Dermis microvascular lymphatic vessel endothelial cell (primary cell): ENCODE results near the gene TRIM34. TPM values are rescaled to one million over a fixed set of nuclear protein-coding genes. Genes with fewer than 3 reads are reported as not detected.
"Not testable (repeated sequence)": the region's sequence is repeated elsewhere in the genome, so short reads cannot be mapped to it uniquely, and the experiment has no call there.

Experiments
- DNase-seq, 2 donors: peaks; one replicate each; pipeline versions ENCODE4 v3.0.0 to v3.0.0-alpha.2; 2010; ENCODE audit warnings: low read depth in 2 of 2
- total RNA-seq: library from RNA; depleted of rRNA; stranded (reverse); fragments of >200 nt; gene quantifications from 2 replicates; pipeline ENCODE4 v1.2.1, GENCODE V29; 2014

TRIM34 gene, protein sequence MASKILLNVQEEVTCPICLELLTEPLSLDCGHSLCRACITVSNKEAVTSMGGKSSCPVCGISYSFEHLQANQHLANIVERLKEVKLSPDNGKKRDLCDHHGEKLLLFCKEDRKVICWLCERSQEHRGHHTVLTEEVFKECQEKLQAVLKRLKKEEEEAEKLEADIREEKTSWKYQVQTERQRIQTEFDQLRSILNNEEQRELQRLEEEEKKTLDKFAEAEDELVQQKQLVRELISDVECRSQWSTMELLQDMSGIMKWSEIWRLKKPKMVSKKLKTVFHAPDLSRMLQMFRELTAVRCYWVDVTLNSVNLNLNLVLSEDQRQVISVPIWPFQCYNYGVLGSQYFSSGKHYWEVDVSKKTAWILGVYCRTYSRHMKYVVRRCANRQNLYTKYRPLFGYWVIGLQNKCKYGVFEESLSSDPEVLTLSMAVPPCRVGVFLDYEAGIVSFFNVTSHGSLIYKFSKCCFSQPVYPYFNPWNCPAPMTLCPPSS
- 8.0 and 8.1 TPM in 2 replicates for total RNA-seq

DNA sequence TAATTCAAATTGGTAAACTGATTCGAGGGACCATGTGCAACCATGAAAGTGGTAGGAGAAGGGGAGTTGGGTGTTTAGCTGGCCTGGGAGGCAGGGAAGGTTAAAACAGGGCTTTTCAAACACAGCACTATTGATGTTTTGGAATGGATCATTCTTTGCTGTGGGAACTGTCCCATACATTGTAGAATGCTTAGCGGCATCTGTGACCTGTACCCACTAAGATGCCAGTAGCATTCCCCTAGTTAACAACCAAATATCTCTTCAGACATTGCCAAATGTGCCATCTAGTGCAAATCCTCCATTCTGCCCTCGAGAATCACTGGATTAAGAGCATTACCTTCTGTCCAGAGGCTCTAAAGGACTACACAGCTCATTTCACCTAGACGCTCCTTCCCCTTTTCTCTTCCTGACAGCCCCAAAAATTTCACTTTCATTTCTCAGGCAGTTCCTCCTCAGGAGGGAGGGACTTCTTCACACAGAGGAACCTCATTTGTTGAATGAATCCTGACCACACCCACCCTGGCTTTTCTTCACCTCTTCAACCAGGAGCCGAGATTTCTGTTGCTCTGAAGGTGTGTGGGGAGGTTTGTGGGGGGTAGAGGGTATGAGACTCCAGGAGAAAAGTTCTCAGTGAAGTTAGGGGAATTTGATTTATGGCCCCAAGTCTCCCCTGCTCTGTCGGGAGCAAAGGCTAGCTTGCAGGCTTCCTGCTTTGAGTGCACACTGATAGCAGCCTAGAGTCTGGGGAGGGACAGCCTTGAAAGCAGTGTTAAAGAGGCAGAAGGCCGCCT lies at the start of gene TRIM34:
Gene TRIM34, plus strand, starts transcription at position 513 of the 791 bp plus-strand sequence. CDS start 7,331 bp downstream, outside the sequence.
- peak; percentile 21 to 89 for DNase-seq

GRCh38 chr11:5575152-5575551 lies 49.6 kb upstream of the TRIM34 start:
- no peak for DNase-seq

DNA sequence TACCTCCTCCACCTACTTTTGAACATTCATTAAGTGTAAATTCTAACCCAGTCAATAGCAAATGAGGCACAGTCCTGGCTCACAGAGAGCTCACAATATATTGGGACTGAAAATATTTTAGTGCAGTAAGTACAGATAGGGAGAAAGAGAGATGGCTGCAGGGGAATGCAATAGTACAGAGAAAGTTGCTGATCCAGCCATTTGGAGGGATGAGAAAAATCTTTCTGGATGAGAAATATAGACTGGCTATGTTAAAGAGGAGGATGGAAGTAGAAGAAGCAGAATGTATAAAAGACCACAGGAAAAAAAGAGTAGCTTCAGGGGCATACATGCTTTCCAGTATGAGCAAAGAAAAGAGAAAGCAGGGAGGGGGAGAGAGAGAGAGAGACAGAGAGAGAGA lies 47.7 kb upstream of the TRIM34 start:
- DNase-seq, result no peak

- no peak for DNase-seq
Observed at GRCh38 chr11:5580577-5580976, 44.2 kb upstream of the TRIM34 start, which contains the start of gene OR52B6. Gene OR52B6 (plus strand): TSS chr11:5580877. CDS start chr11:5580877, 0 bp downstream.

DNA sequence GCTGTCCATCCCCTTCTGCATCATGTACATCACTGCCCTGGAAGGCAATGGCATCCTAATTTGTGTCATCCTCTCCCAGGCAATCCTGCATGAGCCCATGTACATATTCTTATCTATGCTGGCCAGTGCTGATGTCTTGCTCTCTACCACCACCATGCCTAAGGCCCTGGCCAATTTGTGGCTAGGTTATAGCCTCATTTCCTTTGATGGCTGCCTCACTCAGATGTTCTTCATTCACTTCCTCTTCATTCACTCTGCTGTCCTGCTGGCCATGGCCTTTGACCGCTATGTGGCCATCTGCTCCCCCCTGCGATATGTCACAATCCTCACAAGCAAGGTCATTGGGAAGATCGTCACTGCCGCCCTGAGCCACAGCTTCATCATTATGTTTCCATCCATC lies 43.8 kb upstream of the TRIM34 start:
- no peak for DNase-seq

GRCh38 chr11:5584458-5584857 lies 40.3 kb upstream of the TRIM34 start:
- not testable (repeated sequence) for DNase-seq

- not testable (repeated sequence) for DNase-seq
Observed at GRCh38 chr11:5589906-5590305, 34.9 kb upstream of the TRIM34 start.

DNA sequence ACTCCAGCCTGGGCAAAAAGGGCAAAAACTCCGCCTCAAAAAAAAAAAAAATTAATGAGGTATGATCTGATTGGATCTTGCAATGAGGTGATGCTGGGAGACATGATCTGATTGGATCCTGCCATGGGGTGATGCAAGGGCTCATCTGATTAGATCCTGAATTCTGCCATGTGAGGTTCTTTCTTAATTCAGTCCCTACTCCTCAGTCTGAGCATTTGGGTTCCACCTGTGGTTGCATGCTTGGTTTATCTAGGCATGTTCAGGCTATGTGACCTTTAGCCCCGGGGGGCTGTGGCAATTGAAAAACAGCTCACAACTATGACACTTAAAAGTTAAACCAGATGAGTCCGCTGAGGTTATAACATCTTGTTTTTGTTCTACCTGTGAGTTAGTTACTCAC lies 33.2 kb upstream of the TRIM34 start:
- DNase-seq, result no peak

DNA sequence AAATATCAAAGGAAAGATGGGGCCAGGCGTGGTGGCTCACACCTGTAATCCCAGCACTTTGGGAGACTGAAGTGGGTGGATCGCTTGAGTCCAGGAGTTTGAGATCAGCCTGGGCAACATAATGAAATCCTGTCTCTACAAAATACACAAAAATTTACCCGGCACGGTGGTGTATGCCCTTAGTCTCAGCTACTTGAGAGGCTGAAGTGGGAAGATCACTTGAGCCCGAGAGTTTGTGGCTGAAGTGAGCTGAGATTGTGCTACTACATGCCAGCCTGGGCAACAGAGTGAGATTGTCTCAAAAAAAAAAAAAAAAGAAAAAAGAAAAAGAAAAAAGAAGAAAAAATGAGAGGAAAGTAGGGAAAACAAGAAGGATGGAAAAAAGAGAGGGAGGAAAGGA lies 32.2 kb upstream of the TRIM34 start:
- no peak for DNase-seq

DNA sequence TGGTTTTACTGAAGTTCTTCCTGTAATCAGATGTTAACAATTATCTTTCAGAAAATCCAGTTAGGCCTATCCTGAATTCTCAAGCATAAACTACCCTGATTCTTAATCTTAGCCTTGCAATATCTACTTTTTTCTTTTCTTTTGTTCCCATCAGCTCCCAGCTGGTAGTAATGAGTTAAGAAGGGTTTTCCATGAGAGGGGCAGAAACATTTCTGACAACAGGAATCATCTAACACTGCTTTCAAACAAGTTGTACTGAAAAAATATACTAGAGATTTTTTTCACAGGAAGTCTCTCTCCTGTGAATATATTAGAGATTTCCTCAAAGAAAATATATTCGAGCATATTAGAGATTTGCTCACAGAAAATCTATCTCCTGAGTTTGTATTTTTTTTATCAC lies 31.7 kb upstream of the TRIM34 start:
- DNase-seq, result no peak

DNA sequence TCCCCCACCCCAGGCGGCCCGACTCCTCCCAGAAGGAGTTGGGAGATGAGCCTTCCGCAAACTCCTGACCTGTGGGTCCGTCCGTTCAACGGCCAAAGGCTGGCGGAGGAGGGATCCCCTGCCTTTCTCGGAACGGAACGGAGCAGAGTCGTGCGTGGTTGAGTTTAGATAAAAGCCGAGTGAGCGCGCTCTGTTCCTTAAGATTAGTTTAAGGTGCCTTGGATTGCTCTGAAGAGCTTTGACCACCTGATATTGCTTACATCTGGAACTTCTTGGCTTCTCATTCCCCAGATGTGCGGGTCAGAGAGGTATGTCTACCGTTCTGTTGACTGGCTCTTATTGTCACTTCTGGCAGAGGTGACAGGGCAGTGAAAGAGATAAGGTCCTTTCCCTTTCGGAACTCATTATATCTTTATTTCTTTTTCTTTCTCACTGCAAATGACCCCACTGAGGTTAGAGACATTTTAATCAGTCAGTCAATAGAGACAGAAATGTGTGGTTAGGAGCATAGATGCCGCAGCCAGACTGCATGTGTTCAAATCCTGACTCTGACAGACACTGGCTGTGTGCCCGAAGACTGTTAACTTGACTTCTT lies 28.1 kb upstream of the TRIM34 start, which contains the start of gene TRIM6:
Gene TRIM6, plus strand, starts transcription at position 31 of the 595 bp plus-strand sequence. Its CDS starts 261 bp downstream, at position 292.
- DNase-seq, result peak in 1 of 2 donors; percentile 41

GRCh38 chr11:5597953-5598352 lies 26.8 kb upstream of the TRIM34 start:
- DNase-seq, result no peak

GRCh38 chr11:5600374-5600851 lies 24.4 kb upstream of the TRIM34 start:
- DNase-seq, result peak; percentile 58 to 80

GRCh38 chr11:5602791-5603190 lies 22.0 kb upstream of the TRIM34 start:
- DNase-seq, result not testable (repeated sequence)

DNA sequence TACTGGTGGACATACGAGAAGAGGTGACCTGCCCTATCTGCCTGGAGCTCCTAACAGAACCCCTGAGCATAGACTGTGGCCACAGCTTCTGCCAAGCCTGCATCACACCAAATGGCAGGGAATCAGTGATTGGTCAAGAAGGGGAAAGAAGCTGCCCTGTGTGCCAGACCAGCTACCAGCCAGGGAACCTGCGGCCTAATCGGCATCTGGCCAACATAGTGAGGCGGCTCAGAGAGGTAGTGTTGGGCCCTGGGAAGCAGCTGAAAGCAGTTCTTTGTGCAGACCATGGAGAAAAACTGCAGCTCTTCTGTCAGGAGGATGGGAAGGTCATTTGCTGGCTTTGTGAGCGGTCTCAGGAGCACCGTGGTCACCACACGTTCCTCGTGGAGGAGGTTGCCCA lies 21.5 kb upstream of the TRIM34 start:
- DNase-seq, result no peak

- no peak for DNase-seq
Observed at GRCh38 chr11:5604896-5605295, 19.9 kb upstream of the TRIM34 start.

GRCh38 chr11:5605849-5606248 lies 19.0 kb upstream of the TRIM34 start:
- peak in 1 of 2 donors; percentile 37 for DNase-seq

- DNase-seq, result no peak
Observed at GRCh38 chr11:5608808-5609207, 16.0 kb upstream of the TRIM34 start.

DNA sequence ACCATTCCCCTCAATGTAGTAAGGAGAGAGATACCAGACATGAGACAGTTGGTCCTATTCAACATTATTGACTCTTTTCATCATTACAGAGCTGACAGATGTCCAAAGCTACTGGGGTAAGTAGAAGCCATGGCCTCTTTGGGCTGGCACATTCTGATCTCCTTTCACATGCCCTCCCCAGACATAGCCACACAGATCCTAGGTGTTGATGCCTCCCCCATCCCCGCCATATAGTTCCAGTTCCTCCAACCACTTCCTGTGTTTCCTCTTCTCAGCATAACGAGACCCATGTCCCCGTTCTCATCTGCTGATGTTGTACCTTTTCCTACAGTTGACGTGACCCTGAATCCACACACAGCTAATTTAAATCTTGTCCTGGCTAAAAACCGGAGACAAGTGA lies 14.4 kb upstream of the TRIM34 start:
- DNase-seq, result no peak

- DNase-seq, result no peak
Observed at GRCh38 chr11:5611627-5612026, 13.2 kb upstream of the TRIM34 start.

- peak in 1 of 2 donors; percentile 12 for DNase-seq
Observed at GRCh38 chr11:5618807-5619206, 6.0 kb upstream of the TRIM34 start.
